BLaER1 (cell line): ENCODE results near the gene ARHGDIB.

Experiments used
- H3K27ac ChIP-seq: shearing (Covaris generic); formaldehyde crosslinking; 2 replicates; pipeline ENCODE4 v1.8.1; 2022
- H3K27me3 ChIP-seq: shearing (Covaris generic); formaldehyde crosslinking; 2 replicates; pipeline ENCODE4 v1.8.1; 2022
- H3K36me3 ChIP-seq: shearing (Covaris generic); formaldehyde crosslinking; 2 replicates; pipeline ENCODE4 v1.8.1; 2022
- H3K4me1 ChIP-seq: shearing (Covaris generic); formaldehyde crosslinking; 2 replicates; pipeline ENCODE4 v1.8.1; 2022
- H3K4me2 ChIP-seq: shearing (Covaris generic); formaldehyde crosslinking; 2 replicates; pipeline ENCODE4 v1.8.1; 2022
- H3K4me3 ChIP-seq: shearing (Covaris generic); formaldehyde crosslinking; 2 replicates; pipeline ENCODE4 v1.8.1; 2022
- H3K9ac ChIP-seq: shearing (Covaris generic); formaldehyde crosslinking; 2 replicates; pipeline ENCODE4 v1.8.1; 2022
- H3K9me3 ChIP-seq: shearing (Covaris generic); formaldehyde crosslinking; 2 replicates; pipeline ENCODE4 v1.8.1; 2022
- H4K20me1 ChIP-seq: shearing (Covaris generic); formaldehyde crosslinking; 2 replicates; pipeline ENCODE4 v1.8.1; 2022
- Cebpa-rat ChIP-seq: shearing (Covaris generic); IDR thresholded peaks from 2 replicates; pipeline ENCODE4 v1.8.1; 2022

Gene ARHGDIB

GRCh38 chr12:14970473-14970872, 9.1 kb upstream of the ARHGDIB start:
- Histone ChIP-seq H4K20me1 (no peaks in the 10 kb centered on the region), H3K27ac (no peak overlapping the region), H3K27me3 (no peaks in the 10 kb centered on the region), H3K36me3 (no peaks in the 10 kb centered on the region), H3K9ac (no peak overlapping the region), H3K4me3 (no peak overlapping the region), H3K4me2 (no peak overlapping the region), H3K4me1 (peaks cover 6% of the 10 kb centered on the region; the same call in 1 of the 2 replicates), H3K9me3 (peaks cover 6% of the 10 kb centered on the region; the same call in 1 of the 2 replicates)
- no peak for TF ChIP-seq Cebpa-rat

- Histone ChIP-seq H3K9ac (no peak overlapping the region), H3K9me3 (peaks cover 6% of the 10 kb centered on the region; the same call in 1 of the 2 replicates)
Measured at GRCh38 chr12:14968478-14968877, 7.1 kb upstream of the ARHGDIB start.

GRCh38 chr12:14965221-14965620, 3.8 kb upstream of the ARHGDIB start:
- Histone ChIP-seq H3K27ac (no peak overlapping the region), H3K4me1 (peaks cover 30% of the 10 kb centered on the region), H3K27me3 (no peaks in the 10 kb centered on the region), H4K20me1 (no peaks in the 10 kb centered on the region), H3K9me3 (peaks cover under 1% of the 10 kb centered on the region; the same call in 1 of the 2 replicates), H3K9ac (no peak overlapping the region), H3K36me3 (no peaks in the 10 kb centered on the region), H3K4me3 (no peak overlapping the region), H3K4me2 (no peak overlapping the region)
- TF ChIP-seq Cebpa-rat: no peak

More at GRCh38 chr12:14968478-14968877, 7.1 kb upstream of the ARHGDIB start:
- no peak overlapping the region for H3K4me3 ChIP-seq
- no peaks in the 10 kb centered on the region for H4K20me1 ChIP-seq
- no peak overlapping the region for H3K4me2 ChIP-seq
- H3K27me3 ChIP-seq: no peaks in the 10 kb centered on the region
- no peaks in the 10 kb centered on the region for H3K36me3 ChIP-seq
- no peak for TF ChIP-seq Cebpa-rat
- peaks cover 20% of the 10 kb centered on the region for H3K4me1 ChIP-seq
- no peak overlapping the region for H3K27ac ChIP-seq

- Histone ChIP-seq H3K9me3 (no peaks in the 10 kb centered on the region), H3K27ac (peak overlapping the region; percentile 96; the same call in 1 of the 2 replicates), H3K36me3 (no peaks in the 10 kb centered on the region), H3K4me2 (no peak overlapping the region; the same call in 1 of the 2 replicates), H3K4me3 (no peak overlapping the region), H3K4me1 (peaks cover 27% of the 10 kb centered on the region), H4K20me1 (peaks cover 6% of the 10 kb centered on the region), H3K27me3 (no peaks in the 10 kb centered on the region), H3K9ac (no peak overlapping the region)
- TF ChIP-seq Cebpa-rat: no peak
Measured at GRCh38 chr12:14964406-14964805, 3.0 kb upstream of the ARHGDIB start.

- Histone ChIP-seq H3K4me3 (0 out of 2 replicates have a peak overlapping the region, but pooled peaks have one; percentile 83), H3K9ac (no peak overlapping the region; the same call in 1 of the 2 replicates), H3K27ac (peak overlapping the region; percentile 96), H3K4me2 (peak overlapping the region; percentile 93), H4K20me1 (peaks cover 15% of the 10 kb centered on the region), H3K4me1 (peaks cover 24% of the 10 kb centered on the region), H3K9me3 (no peaks in the 10 kb centered on the region), H3K27me3 (no peaks in the 10 kb centered on the region), H3K36me3 (no peaks in the 10 kb centered on the region)
- no peak for TF ChIP-seq Cebpa-rat
Measured at GRCh38 chr12:14963520-14963919, 2.1 kb upstream of the ARHGDIB start.

GRCh38 chr12:14962797-14963196, 1.4 kb upstream of the ARHGDIB start:
- peaks cover 31% of the 10 kb centered on the region for H3K4me1 ChIP-seq

GRCh38 chr12:14962153-14962539, 745 bp upstream of the ARHGDIB start:
- H3K4me3 ChIP-seq: peak overlapping the region; percentile 83
- no peaks in the 10 kb centered on the region for H3K27me3 ChIP-seq
- H3K27ac ChIP-seq: peak overlapping the region; percentile 96
- H3K4me1 ChIP-seq: peaks cover 37% of the 10 kb centered on the region
- H3K9ac ChIP-seq: peak overlapping the region; percentile 90
- H4K20me1 ChIP-seq: peaks cover 29% of the 10 kb centered on the region
- H3K36me3 ChIP-seq: 0 out of 2 replicates have a peak, but pooled peaks cover under 1% of the 10 kb centered on the region
- no peaks in the 10 kb centered on the region for H3K9me3 ChIP-seq
- H3K4me2 ChIP-seq: peak overlapping the region; percentile 93
- TF ChIP-seq Cebpa-rat: no peak

More at GRCh38 chr12:14962797-14963196, 1.4 kb upstream of the ARHGDIB start:
- Histone ChIP-seq H3K4me3 (peak overlapping the region; percentile 83), H4K20me1 (peaks cover 22% of the 10 kb centered on the region), H3K9me3 (no peaks in the 10 kb centered on the region), H3K27me3 (no peaks in the 10 kb centered on the region), H3K27ac (peak overlapping the region; percentile 96), H3K36me3 (no peaks in the 10 kb centered on the region), H3K9ac (peak overlapping the region; percentile 90), H3K4me2 (peak overlapping the region; percentile 93)
- TF ChIP-seq Cebpa-rat: no peak

GRCh38 chr12:14960548-14961465, 594 bp downstream of the ARHGDIB start:
- Histone ChIP-seq H3K4me3 (peak overlapping the region; percentile 83), H3K9me3 (no peaks in the 10 kb centered on the region), H3K27me3 (no peaks in the 10 kb centered on the region), H3K27ac (peak overlapping the region; percentile 96), H4K20me1 (peaks cover 42% of the 10 kb centered on the region), H3K36me3 (peaks cover 14% of the 10 kb centered on the region; the same call in 1 of the 2 replicates), H3K9ac (peak overlapping the region; percentile 90), H3K4me2 (peak overlapping the region; percentile 93), H3K4me1 (peaks cover 51% of the 10 kb centered on the region)
- TF ChIP-seq Cebpa-rat: no peak

- peak overlapping the region; percentile 90 for H3K9ac ChIP-seq
- H3K4me1 ChIP-seq: peaks cover 59% of the 10 kb centered on the region
- H4K20me1 ChIP-seq: peaks cover 50% of the 10 kb centered on the region
- H3K9me3 ChIP-seq: no peaks in the 10 kb centered on the region
- no peak for TF ChIP-seq Cebpa-rat
- H3K4me2 ChIP-seq: peak overlapping the region; percentile 93
- peak overlapping the region; percentile 96 for H3K27ac ChIP-seq
- H3K27me3 ChIP-seq: no peaks in the 10 kb centered on the region
- H3K4me3 ChIP-seq: peak overlapping the region; percentile 83
- peaks cover 15% of the 10 kb centered on the region; the same call in 1 of the 2 replicates for H3K36me3 ChIP-seq
Measured at GRCh38 chr12:14959916-14960496, 1.4 kb downstream of the ARHGDIB start.

GRCh38 chr12:14959463-14959862, 1.9 kb downstream of the ARHGDIB start:
- no peak for TF ChIP-seq Cebpa-rat
- H3K4me1 ChIP-seq: peaks cover 60% of the 10 kb centered on the region
- H3K27me3 ChIP-seq: no peaks in the 10 kb centered on the region
- H3K9ac ChIP-seq: peak overlapping the region; percentile 90
- H3K4me2 ChIP-seq: peak overlapping the region; percentile 93
- peaks cover 56% of the 10 kb centered on the region for H4K20me1 ChIP-seq
- H3K36me3 ChIP-seq: peaks cover 17% of the 10 kb centered on the region
- peak overlapping the region; percentile 96 for H3K27ac ChIP-seq
- no peaks in the 10 kb centered on the region for H3K9me3 ChIP-seq
- peak overlapping the region; percentile 83 for H3K4me3 ChIP-seq
